ENCODE data around the gene BORCS6. TPM values are rescaled to one million over a fixed set of nuclear protein-coding genes. Genes with fewer than 3 reads are reported as not detected.

Gene BORCS6
- total and polyA plus RNA-seq, 2 of the 13 experiments (the other 11 are each of a cell fraction or from before 2014, with no cell fraction given) = 2.0 to 5.1 TPM

- TF ChIP-seq NCOA5 (CRISPR knock-in tag; IDR thresholded peaks at IDR 0.05) (no peak), ZNF772 (CRISPR knock-in tag; IDR thresholded peaks at IDR 0.05) (0 out of 2 replicates have a peak, but pooled peaks have one; percentile 34), NR2F2 (IDR thresholded peaks at IDR 0.05; ENCODE audit: borderline replicate concordance, low read depth) (peak; percentile 83; the same call in 1 of the 2 replicates), KLF11 (CRISPR knock-in tag; IDR thresholded peaks at IDR 0.05) (no peak), RXRB (CRISPR knock-in tag; IDR thresholded peaks at IDR 0.05; ENCODE audit: borderline replicate concordance) (peak; percentile 77), PATZ1 (CRISPR knock-in tag; IDR thresholded peaks at IDR 0.05) (peak; percentile 21; the same call in 1 of the 2 replicates), MED1 (CRISPR knock-in tag; IDR thresholded peaks at IDR 0.05) (peak; percentile 87), SIX4 (CRISPR knock-in tag; IDR thresholded peaks at IDR 0.05) (peak; percentile 32; the same call in 1 of the 2 replicates), ATF2 (CRISPR knock-in tag; IDR thresholded peaks at IDR 0.05) (peak; percentile 40; the same call in 1 of the 2 replicates), KDM5A (IDR thresholded peaks at IDR 0.05; ENCODE audit: borderline replicate concordance, low read length) (no peak), ZNF512 (CRISPR knock-in tag; IDR thresholded peaks at IDR 0.05) (no peak), HNRNPLL (IDR thresholded peaks at IDR 0.05; ENCODE audit: low read depth, low read length, poor library complexity, severe bottlenecking) (no peak), ZBTB25 (CRISPR knock-in tag; IDR thresholded peaks at IDR 0.05) (no peak), BRF2 (CRISPR knock-in tag; IDR thresholded peaks at IDR 0.05) (no peak), ZBTB3 (CRISPR knock-in tag; IDR thresholded peaks at IDR 0.05; ENCODE audit: borderline replicate concordance, low read depth) (no peak), HMGXB3 (CRISPR knock-in tag; IDR thresholded peaks at IDR 0.05; ENCODE audit: borderline replicate concordance) (no peak)
These were observed 22.6 kb upstream of the BORCS6 start (continued) for GRCh38 chr17:8212312-8213180.

All from HepG2 (cell line).